Measurements from ENCODE around the gene CRYBA2. TPM values are rescaled to one million over a fixed set of nuclear protein-coding genes. Genes with fewer than 3 reads are reported as not detected.
A peak's percentile ranks its signal among the peaks of the same experiment; 100 is the strongest.

CRYBA2 gene
- total RNA-seq, 1 experiment from 2014 or later = 0.59 TPM

DNA sequence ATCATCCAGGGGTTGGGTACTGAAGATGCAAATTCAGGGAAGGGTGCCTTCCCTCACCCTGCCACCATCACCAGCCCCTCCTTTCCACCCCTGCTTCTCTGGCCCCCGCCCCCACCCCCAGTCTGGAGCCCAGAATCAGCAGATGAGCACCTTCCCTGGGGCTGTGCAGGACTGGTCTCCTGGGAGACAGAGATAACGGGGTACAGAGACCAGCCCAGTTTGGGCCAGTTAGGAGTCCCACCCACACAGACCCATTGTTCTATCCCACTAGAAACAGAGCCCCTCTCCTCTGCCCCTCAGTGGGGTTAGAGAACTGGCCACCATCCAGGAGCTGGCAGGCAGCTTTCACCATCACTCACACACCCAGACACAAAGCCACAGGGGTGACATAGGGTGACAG, 4.5 kb upstream of the CRYBA2 start:
- BruUV-seq (replicated peaks) = no TSS peak
- Mint-ChIP-seq H3K4me1 (ENCODE audit: low read depth, unreplicated experiment) (peaks cover 9% of the 10 kb centered on the region), H3K4me3 (ENCODE audit: unreplicated experiment) (no peak overlapping the region), H3K9me3 (ENCODE audit: unreplicated experiment) (no peaks in the 10 kb centered on the region), H3K27ac (ENCODE audit: unreplicated experiment) (no peak overlapping the region), H3K36me3 (ENCODE audit: insufficient read depth, unreplicated experiment) (no peaks in the 10 kb centered on the region), H3K27me3 (ENCODE audit: insufficient read depth, unreplicated experiment) (peaks cover 3% of the 10 kb centered on the region)
- no peaks in the 10 kb centered on the region for H3K9me3 ChIP-seq
- peaks cover 2% of the 10 kb centered on the region for H3K27me3 ChIP-seq (replicated peaks; ENCODE audit: control insufficient read depth, insufficient read depth, low read length)
- H3K4me3 ChIP-seq (ENCODE audit: low read depth, low read length) = no peak overlapping the region
- H3K36me3 ChIP-seq (ENCODE audit: control insufficient read depth, insufficient read depth, low read length) = no peaks in the 10 kb centered on the region
- CTCF ChIA-PET = no interaction called here
- H3K4me1 ChIP-seq = peaks cover 29% of the 10 kb centered on the region
- no peak for DNase-seq
- POLR2A ChIA-PET = no interaction called here
- intact Hi-C loops (cut with micrococcal nuclease; ENCODE audit: unreplicated experiment) = no loop called here
- TF ChIP-seq, protein P1, sequence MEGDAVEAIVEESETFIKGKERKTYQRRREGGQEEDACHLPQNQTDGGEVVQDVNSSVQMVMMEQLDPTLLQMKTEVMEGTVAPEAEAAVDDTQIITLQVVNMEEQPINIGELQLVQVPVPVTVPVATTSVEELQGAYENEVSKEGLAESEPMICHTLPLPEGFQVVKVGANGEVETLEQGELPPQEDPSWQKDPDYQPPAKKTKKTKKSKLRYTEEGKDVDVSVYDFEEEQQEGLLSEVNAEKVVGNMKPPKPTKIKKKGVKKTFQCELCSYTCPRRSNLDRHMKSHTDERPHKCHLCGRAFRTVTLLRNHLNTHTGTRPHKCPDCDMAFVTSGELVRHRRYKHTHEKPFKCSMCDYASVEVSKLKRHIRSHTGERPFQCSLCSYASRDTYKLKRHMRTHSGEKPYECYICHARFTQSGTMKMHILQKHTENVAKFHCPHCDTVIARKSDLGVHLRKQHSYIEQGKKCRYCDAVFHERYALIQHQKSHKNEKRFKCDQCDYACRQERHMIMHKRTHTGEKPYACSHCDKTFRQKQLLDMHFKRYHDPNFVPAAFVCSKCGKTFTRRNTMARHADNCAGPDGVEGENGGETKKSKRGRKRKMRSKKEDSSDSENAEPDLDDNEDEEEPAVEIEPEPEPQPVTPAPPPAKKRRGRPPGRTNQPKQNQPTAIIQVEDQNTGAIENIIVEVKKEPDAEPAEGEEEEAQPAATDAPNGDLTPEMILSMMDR (IDR thresholded peaks at IDR 0.05; ENCODE audit: insufficient read depth in 1 of 2, low read depth in 1 of 2, low read length in 1 of 2, severe bottlenecking in 1 of 2, unreplicated experiment in 1 of 2) = no peak

DNA sequence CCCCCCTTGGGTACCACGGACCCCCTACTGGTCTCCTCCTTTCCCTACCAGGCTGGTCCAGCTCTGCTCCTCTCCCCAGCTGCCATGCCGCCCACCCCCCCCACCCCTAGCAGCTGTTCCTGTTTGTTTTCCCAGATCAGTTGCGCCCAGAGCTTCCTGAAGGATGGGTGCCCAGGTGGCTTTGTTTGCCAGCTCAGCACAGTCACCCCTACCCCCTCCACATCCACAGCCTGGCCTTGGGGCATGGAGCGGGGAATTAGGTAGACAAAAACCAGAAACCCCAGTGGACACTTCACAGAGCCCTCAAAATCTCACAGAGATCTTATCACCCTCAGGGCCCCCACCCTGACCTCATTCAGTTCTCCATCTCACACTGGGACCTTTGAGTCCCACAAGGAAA, 3.7 kb upstream of the CRYBA2 start:
- Histone ChIP-seq H3K4me1 (peaks cover 27% of the 10 kb centered on the region), H3K36me3 (ENCODE audit: control insufficient read depth, insufficient read depth, low read length) (no peaks in the 10 kb centered on the region), H3K9me3 (no peaks in the 10 kb centered on the region), H3K4me3 (ENCODE audit: low read depth, low read length) (no peak overlapping the region), H3K27me3 (replicated peaks; ENCODE audit: control insufficient read depth, insufficient read depth, low read length) (peaks cover 2% of the 10 kb centered on the region)
- intact Hi-C loops (cut with micrococcal nuclease; ENCODE audit: unreplicated experiment) = loop anchor here (1.0 kb wide), 1 partner anchor 32 kb away; no protein-coding TSS in a partner anchor
- no TSS peak for BruUV-seq (replicated peaks)
- Mint-ChIP-seq H3K9me3 (ENCODE audit: unreplicated experiment) (no peaks in the 10 kb centered on the region), H3K36me3 (ENCODE audit: insufficient read depth, unreplicated experiment) (no peaks in the 10 kb centered on the region), H3K4me1 (ENCODE audit: low read depth, unreplicated experiment) (peaks cover 9% of the 10 kb centered on the region), H3K4me3 (ENCODE audit: unreplicated experiment) (peak overlapping the region; percentile 82), H3K27ac (ENCODE audit: unreplicated experiment) (no peak overlapping the region), H3K27me3 (ENCODE audit: insufficient read depth, unreplicated experiment) (peaks cover 3% of the 10 kb centered on the region)
- POLR2A ChIA-PET = no interaction called here
- CTCF ChIA-PET = interaction anchor here (1.1 to 1.2 kb wide), 2 partner anchors 8 to 158 kb away, joined by 3 to 4 read pairs; no protein-coding TSS in a partner anchor
- TF ChIP-seq, protein P1 (IDR thresholded peaks at IDR 0.05; ENCODE audit: insufficient read depth in 1 of 2, low read depth in 1 of 2, low read length in 1 of 2, severe bottlenecking in 1 of 2, unreplicated experiment in 1 of 2) = no peak
- no peak for DNase-seq

DNA sequence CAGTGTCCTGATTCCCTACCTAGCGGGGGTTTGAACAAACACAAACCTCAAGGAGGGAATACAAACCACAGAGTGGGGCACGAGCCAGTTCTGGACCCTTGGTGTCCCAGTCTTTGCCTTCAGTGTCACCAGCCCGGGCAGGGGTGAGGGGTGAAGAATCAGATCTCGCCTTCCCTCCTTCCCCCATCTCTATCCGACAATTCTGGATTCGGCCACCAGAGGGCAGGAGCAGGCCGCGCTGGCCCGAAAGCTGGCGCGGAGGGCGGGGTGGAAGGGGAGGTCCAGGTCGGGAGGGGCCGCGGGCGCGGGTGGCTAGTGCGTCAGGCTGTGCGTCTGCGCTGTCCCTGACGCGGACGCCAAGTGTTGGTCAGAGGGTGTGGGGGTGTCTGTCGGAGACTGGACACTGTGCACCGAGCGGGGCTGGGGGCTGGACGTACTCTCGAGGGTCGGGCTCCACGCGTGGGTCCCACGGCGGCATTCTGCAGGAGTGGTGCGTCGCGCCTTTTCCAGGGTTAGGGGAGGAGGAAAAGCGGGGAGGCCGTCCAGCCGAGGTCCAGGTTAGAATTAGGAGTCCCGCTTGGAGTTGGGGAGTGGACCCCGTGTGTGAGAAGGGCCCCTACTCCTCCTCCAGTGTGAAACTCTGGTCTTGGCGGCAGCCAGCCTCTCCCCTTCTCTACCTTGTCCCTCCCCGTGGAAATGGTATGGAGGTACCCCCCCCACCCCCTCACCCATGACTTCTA, 2.9 kb upstream of the CRYBA2 start:
- peak overlapping the region; percentile 83 for H3K27ac Mint-ChIP-seq (ENCODE audit: unreplicated experiment)
- no peaks in the 10 kb centered on the region for H3K36me3 ChIP-seq (ENCODE audit: control insufficient read depth, insufficient read depth, low read length)
- TSS peak; percentile 38 for BruUV-seq (replicated peaks)
- H3K36me3 Mint-ChIP-seq (ENCODE audit: insufficient read depth, unreplicated experiment) = no peaks in the 10 kb centered on the region
- peak overlapping the region; percentile 82 for H3K4me3 Mint-ChIP-seq (ENCODE audit: unreplicated experiment)
- peaks cover 2% of the 10 kb centered on the region for H3K27me3 ChIP-seq (replicated peaks; ENCODE audit: control insufficient read depth, insufficient read depth, low read length)
- ChIA-PET POLR2A (no interaction called here), CTCF (interaction anchor here (0.6 to 1.2 kb wide), 12 partner anchors 9 to 467 kb away, joined by 3 to 8 read pairs (median 4); partner anchors contain the start of gene CDK5R2)
- H3K9me3 Mint-ChIP-seq (ENCODE audit: unreplicated experiment) = no peaks in the 10 kb centered on the region
- intact Hi-C loops (cut with micrococcal nuclease; ENCODE audit: unreplicated experiment) = loop anchor here (1.0 kb wide), 1 partner anchor 33 kb away; no protein-coding TSS in a partner anchor
- H3K4me3 ChIP-seq (ENCODE audit: low read depth, low read length) = peak overlapping the region; percentile 47
- peaks cover 21% of the 10 kb centered on the region for H3K4me1 ChIP-seq
- DNase-seq = peak; percentile 88 to 95
- no peaks in the 10 kb centered on the region for H3K9me3 ChIP-seq
- peaks cover 6% of the 10 kb centered on the region for H3K27me3 Mint-ChIP-seq (ENCODE audit: insufficient read depth, unreplicated experiment)
- TF ChIP-seq, protein P1 (IDR thresholded peaks at IDR 0.05; ENCODE audit: insufficient read depth in 1 of 2, low read depth in 1 of 2, low read length in 1 of 2, severe bottlenecking in 1 of 2, unreplicated experiment in 1 of 2) = peak; percentile 93 to 95
- H3K4me1 Mint-ChIP-seq (ENCODE audit: low read depth, unreplicated experiment) = peaks cover 9% of the 10 kb centered on the region
